HG03108 (cell line): Measurements from ENCODE around the gene ASIC4.

ENCODE experiments used
- ATAC-seq: cut with Tn5 transposase; IDR thresholded peaks from one replicate; pipeline ENCODE4 v1.9.1; 2021; ENCODE audit warnings: moderate library complexity; ENCODE audit not compliant: unreplicated experiment

The ASIC4 gene

GRCh38 chr2:219480004-219480403 lies 34.3 kb upstream of the ASIC4 start:
- no peak for ATAC-seq

GRCh38 chr2:219482674-219483405 lies 31.4 kb upstream of the ASIC4 start:
- no peak for ATAC-seq

GRCh38 chr2:219483451-219484342 lies 30.6 kb upstream of the ASIC4 start:
- ATAC-seq: no peak

GRCh38 chr2:219484343-219485200 lies 29.7 kb upstream of the ASIC4 start:
- no peak for ATAC-seq

GRCh38 chr2:219485201-219485580 lies 29.1 kb upstream of the ASIC4 start:
- no peak for ATAC-seq

- ATAC-seq: no peak
Observed at GRCh38 chr2:219486380-219486959, 27.8 kb upstream of the ASIC4 start.

GRCh38 chr2:219488149-219488843 lies 26.0 kb upstream of the ASIC4 start:
- ATAC-seq: no peak

- ATAC-seq: no peak
Observed at GRCh38 chr2:219488844-219489194, 25.5 kb upstream of the ASIC4 start.

- no peak for ATAC-seq
Observed at GRCh38 chr2:219489315-219489714, 25.0 kb upstream of the ASIC4 start.

- no peak for ATAC-seq
Observed at GRCh38 chr2:219490186-219490585, 24.1 kb upstream of the ASIC4 start.

GRCh38 chr2:219490600-219491130 lies 23.6 kb upstream of the ASIC4 start:
- ATAC-seq: no peak

GRCh38 chr2:219491278-219491963 lies 22.9 kb upstream of the ASIC4 start:
- no peak for ATAC-seq

- ATAC-seq: no peak
Observed at GRCh38 chr2:219492575-219492974, 21.7 kb upstream of the ASIC4 start.

- no peak for ATAC-seq
Observed at GRCh38 chr2:219493086-219493485, 21.2 kb upstream of the ASIC4 start.

- no peak for ATAC-seq
Observed at GRCh38 chr2:219494952-219495530, 19.2 kb upstream of the ASIC4 start.

GRCh38 chr2:219495531-219496122 lies 18.7 kb upstream of the ASIC4 start:
- ATAC-seq: no peak

- no peak for ATAC-seq
Observed at GRCh38 chr2:219496247-219496824, 17.9 kb upstream of the ASIC4 start.

GRCh38 chr2:219496825-219497494 lies 17.3 kb upstream of the ASIC4 start:
- no peak for ATAC-seq
